Skin of body (tissue), 2 donors: ENCODE measurements around the gene TCF12. TPM values are rescaled to one million over a fixed set of nuclear protein-coding genes. Genes with fewer than 3 reads are reported as not detected.
"Not testable (repeated sequence)": the region's sequence is repeated elsewhere in the genome, so short reads cannot be mapped to it uniquely, and the experiment has no call there.

Experiments used
- DNase-seq: peaks from one replicate; lab custom pipeline; 2025; lab: John Stamatoyannopoulos, UW
- total RNA-seq: library from RNA; depleted of rRNA; stranded (reverse); fragments of >200 nt; gene quantifications from one replicate; pipeline ENCODE4 v1.2.3, GENCODE V29; 2014

Gene TCF12
- total RNA-seq, 1 donor from 2014 or later = 184 TPM

GRCh38 chr15:57090496-57090859, 172.0 kb downstream of the TCF12 start:
- no peak for DNase-seq

DNA sequence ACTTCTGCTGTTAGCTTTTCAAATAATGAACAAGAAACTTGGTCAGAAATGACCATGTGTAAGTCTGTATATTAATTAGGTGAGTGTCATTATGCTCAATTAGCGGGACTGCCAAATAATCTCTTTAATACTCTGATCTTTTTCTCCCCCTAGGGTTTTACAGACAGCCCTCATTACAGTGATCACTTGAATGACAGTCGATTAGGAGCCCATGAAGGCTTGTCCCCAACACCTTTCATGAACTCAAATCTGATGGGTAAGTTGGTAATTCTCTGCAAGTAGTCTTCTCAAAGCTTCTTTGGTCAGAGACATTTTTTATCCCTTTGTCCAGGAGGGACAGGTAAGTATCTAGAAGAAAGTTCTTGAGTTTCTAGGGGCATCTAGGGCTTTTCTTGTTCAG, 173.2 kb downstream of the TCF12 start:
- DNase-seq = no peak

- no peak for DNase-seq
These were observed 173.8 kb downstream of the TCF12 start for GRCh38 chr15:57092252-57092651.

DNA sequence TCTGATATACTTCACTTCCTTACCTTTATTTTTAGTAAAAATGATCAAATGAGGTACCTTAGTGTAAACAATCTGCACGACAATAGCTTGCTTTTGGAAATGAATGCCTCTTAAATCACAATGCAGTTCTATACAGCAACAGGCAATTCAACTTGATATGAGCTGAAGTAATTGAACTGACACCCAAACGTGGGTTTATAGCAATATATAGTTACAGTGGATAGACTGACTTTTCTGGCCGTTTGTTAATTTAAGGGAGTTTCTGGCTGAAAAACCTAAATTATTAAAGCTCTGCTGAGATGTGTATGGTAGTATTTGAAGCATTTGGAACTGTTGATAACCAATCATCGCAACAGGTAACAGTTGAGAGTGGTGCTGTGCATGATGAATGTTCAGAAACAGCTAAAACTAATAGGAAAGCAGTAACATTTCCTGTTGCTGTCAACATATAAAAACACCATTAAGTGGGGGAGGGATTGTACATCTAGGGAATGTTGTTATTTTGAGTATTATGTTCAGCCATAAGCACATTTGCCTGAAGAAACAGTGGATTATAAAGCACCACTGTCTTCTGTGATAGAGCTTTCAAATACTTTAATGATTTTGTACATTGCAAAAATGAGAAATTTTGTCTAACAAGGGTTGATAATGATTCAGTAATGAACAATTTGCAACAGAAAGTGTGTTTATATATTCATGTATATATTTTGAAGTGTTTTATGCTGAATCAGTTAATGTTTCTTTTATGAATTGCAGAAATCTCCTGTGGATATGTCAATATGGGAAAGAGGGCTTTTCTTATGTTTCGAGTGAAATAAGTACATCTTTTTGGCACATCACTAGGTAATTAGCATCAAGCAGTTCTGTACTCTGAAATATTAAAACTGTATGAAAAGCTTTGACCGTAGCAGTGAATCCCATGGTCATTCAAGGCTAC, 176.1 kb downstream of the TCF12 start:
- no peak for DNase-seq

DNA sequence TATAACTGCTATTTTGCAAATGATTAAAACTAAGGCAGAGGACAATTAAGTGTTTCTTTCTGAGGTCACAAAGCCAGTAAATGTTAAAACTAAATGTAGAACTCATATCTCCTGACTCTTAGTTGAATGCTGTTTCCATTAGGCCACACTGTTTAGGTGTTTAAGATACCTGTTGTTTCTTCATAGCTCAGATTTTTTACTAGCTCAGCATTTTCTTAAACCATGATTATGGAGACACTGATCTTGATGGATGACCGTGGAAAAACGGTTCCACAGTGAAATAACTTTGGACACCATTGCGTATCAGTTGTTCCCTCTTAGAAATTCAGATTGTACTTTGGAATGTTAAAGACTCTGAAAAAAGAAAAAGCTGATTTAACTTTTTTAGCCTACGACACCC, 177.5 kb downstream of the TCF12 start:
- no peak for DNase-seq

DNA sequence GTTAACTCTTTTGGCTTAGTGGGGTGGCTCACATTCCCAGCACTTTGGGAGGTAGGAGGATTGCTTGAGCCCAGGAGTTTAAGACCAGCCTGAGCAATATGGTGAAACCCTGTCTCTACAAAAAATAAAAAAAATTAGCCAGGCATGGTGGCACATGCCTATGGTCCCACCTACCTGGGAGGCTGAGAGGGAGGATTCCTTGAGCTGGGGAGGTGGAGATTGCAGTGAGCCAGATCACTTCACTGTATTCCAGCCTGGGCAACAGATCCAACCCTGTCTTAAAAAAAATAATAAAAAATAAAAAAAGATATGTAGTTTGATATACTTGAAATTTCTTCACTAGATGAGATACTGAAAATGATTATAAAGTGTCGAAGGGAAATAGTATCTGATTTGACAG, 178.8 kb downstream of the TCF12 start:
- DNase-seq = no peak

DNA sequence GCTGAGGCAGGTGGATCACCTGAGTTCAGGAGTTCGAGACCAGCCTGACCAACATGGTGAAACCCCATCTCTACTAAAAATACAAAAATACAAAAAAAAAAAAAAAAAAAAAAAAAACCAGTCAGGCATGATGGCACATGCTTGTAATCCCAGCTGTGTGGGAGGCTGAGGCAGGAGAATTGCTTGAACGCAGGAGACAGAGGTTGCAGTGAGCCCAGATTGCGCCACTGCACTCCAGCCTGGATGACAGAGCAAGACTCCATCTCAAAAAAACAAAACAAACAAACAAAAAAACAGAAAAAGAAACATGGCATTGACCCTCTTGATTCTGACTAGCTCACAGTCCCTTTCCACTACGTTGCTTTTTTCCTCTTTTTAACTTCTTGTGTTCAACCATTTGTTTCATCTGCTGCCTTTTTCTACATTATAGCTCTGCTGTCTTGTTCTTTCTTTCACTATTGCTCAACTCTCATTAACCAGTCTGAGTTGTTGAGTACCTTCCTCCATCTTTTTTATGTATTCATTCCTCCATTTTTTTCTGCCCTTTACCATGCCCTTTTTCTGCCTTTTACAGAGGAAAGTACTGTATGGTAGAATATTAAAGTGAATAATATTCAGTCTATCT, 179.6 kb downstream of the TCF12 start:
- DNase-seq = not testable (repeated sequence)

- no peak for DNase-seq
These were observed 180.5 kb downstream of the TCF12 start for GRCh38 chr15:57098896-57099295.

GRCh38 chr15:57100136-57100539, 181.7 kb downstream of the TCF12 start:
- no peak for DNase-seq

- no peak for DNase-seq
These were observed 184.4 kb downstream of the TCF12 start for GRCh38 chr15:57102858-57103257.

DNA sequence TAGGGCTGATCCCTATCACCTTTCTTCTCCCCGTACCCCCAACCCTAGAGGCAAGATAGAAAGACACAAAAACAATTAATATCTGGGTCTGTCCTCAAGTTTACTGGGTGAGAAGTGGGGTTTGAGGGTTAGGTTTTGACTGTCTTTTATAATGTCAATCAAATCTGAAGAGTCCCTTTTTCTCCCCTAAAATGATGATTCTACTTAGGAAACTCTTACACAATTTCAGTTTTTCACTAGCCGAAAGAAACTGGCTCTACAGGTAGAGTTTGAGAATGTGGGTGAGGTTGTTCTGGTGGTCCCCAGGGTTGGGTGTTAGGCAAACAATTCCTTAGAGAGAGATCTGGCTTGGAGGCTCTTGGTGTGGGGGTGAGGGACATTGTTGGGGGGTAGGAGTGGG, 189.9 kb downstream of the TCF12 start:
- no peak for DNase-seq

- no peak for DNase-seq
These were observed 190.6 kb downstream of the TCF12 start for GRCh38 chr15:57109005-57109404.

DNA sequence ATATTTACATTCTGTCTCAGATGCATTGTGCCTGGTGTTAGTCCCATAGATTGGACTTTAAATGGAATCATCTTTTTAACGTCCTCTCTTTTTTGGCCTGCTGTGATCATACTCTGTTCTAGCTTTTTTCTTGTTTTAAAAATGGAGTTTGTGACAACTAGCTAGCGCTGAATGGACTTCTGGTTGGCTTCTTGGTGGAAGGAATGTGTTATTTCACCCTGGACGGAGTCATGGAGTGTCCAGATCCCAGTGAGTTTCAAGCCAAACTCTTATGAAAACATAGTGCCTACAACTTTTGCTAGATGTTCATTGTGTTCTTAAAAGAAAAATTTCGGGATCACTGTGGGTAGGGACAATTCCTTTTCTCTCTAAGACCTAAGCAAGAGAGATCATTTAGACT, 192.6 kb downstream of the TCF12 start:
- no peak for DNase-seq

GRCh38 chr15:57112178-57112577, 193.7 kb downstream of the TCF12 start:
- DNase-seq = no peak

- DNase-seq = no peak
These were observed 195.6 kb downstream of the TCF12 start for GRCh38 chr15:57114070-57114469.

DNA sequence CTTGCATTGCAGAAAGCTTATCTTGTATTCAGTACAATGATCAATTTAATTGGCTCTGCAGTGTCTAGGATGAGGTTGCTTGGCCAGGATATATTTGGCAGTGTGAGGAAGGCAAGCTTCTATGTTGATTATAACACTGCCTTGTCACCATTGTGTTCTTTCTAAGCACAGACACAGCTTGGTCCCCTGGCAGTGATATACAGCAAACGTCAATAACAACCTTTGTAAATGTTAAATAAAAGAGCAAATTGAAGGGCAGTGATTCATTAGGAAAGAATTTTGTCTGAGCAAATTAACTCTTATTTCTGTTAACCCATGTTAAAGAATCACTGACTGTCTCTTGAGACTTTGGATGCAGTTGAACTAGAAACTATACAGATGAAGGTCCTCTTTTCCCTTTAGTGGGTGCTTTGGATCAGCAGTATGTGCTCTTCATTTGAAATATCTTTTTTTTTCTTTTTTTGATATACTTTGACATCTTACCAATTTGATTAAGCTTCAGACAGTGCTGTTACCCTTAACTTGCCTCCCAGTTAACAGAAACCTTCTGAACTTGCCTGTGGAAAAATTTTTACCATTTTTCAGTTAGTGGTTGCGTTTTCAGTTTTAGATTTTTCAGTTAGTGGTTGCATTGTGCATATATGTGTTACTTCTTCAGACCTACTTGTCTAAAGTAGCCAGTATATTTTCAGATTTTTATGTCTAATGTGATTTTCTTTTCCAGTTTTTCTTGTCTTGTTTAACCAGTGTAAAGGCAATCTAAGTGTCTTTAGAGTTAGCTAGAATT, 199.8 kb downstream of the TCF12 start:
- no peak for DNase-seq

DNA sequence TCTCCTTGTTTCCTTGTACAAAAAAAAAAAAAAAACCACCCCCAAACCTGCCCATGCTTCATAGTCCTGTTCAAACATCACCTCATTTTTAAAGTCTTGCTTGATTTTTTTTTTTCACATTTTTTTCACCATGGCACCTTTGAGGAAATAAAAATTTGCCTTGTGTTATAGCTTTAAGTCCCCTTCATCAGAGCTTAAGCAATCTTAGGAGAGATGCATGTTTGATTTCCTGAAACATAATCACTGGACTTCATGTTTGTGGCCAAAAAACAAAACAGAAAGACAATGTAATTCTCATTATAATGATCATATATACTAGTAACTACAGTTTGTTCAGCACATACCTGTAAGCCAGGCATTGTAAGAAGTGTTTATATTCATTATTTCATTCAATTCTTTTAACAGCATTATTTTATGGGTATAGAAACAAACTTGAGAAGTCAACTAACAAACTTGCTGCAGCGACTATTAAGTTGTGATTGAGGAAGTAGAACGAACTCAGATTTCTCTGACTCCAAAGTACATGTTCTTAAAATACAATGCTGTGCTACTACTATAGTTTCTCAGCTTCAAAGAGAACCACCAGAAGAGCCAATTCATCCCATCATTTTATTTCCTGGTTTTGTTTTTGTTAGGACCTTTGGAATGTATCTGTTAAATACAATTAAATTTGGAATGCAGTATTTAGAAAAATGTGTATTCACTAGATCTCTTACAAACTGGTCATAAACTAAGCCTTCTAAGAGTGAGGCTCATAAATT, 203.8 kb downstream of the TCF12 start:
- no peak for DNase-seq

DNA sequence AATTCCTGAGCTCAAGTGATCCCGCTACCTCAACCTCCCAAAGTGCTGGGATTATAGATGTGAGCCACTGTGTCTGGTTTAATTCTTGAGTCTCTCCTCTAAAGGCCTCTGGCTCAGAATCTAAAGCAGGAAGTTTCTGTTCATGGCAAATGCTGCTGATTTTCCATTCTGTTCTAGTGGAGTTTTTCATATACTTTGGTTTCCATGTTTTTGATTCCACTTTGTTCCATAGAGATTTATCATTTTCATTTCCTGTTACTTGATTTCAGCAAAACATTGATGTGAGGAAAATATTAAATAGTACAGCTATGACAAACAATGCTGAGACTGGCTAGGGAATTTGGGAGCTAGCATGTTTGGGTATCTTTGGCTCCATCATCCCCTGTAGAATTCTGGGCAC, 205.6 kb downstream of the TCF12 start:
- no peak for DNase-seq

DNA sequence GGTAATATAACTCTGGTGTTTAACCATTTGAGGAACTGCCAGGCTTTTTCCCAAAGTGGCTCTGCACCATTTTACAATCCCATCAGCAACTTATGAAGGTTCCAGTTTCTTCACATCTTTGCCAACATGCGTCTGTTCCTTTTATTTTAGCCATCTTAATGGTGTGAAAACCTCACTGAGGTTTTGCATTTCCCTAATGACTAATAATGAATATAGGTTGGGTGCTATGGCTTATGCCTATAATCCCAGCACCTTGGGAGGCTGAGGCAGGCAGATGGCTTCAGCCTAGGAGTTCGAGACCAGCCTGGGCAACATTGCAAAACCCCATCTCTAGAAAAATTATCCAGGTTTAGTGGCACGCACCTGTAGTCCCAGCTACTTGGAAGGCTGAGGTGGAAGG, 210.6 kb downstream of the TCF12 start:
- DNase-seq = no peak

DNA sequence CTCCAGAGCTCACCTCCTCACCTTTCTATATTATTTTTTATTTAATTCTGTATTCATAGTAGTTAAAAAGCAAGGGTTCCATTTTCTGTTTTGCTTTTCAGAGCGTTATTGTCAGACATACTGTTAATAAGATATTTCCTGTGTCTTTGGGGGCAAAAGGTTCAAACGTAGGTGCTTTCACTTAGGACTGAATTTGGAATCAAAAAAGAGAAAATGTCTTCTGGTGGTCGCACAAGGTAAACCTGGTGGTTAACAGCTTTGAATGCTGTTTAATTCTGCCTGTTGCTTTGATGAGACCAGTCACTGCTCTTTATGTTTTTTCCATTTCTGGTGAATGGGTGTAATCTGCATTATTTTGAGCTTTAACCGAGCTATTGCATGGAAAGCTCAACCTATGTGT, 212.5 kb downstream of the TCF12 start:
- DNase-seq = no peak
